Naive thymus-derived CD4-positive, alpha-beta T cell (primary cell): ENCODE measurements around the gene SEC23A. TPM values are rescaled to one million over a fixed set of nuclear protein-coding genes. Genes with fewer than 3 reads are reported as not detected.
"Not testable (repeated sequence)": the region's sequence is repeated elsewhere in the genome, so short reads cannot be mapped to it uniquely, and the experiment has no call there.

Experiments used
- ATAC-seq: fragments of 150-1000 bp; cut with Tn5 transposase; 2 replicates; pipeline ENCODE4 v1.10.0; 2021; ENCODE audit warnings: mild to moderate bottlenecking, moderate library complexity
- CTCF ChIA-PET: fragments of 350-600 bp; sonication (Branson Sonifier 250); formaldehyde crosslinking; loops from one replicate; lab custom pipeline; 2021; ENCODE audit warnings: antibody characterized with exemption; lab: Charles Lee
- POLR2A ChIA-PET: fragments of 350-600 bp; sonication (Branson Sonifier 250); formaldehyde crosslinking; loops from one replicate; lab custom pipeline; 2021; ENCODE audit warnings: antibody characterized with exemption, inconsistent platforms; lab: Charles Lee
- DNase-seq, 9 donors: peaks; one replicate each; pipeline versions ENCODE4 v3.0.0 to v3.0.0-alpha.2; 2020 to 2022; ENCODE audit warnings: mixed read lengths in 1 of 9
- H3K27ac ChIP-seq: one replicate; pipeline ENCODE4 v1.7.0; 2013; ENCODE audit warnings: mild to moderate bottlenecking, low read depth, low read length, moderate library complexity
- H3K27me3 ChIP-seq, 2 donors: one replicate each; pipeline ENCODE4 v1.7.0; 2013; ENCODE audit warnings: low read length in 2 of 2, mild to moderate bottlenecking in 2 of 2, moderate library complexity in 2 of 2; ENCODE audit not compliant: control insufficient read depth in 2 of 2, insufficient read depth in 2 of 2
- H3K36me3 ChIP-seq, 3 experiments: 1 replicate in 2 of 3; 2 replicates in 1 of 3; pipeline ENCODE4 v1.7.0; 2013; ENCODE audit warnings: low read length in 3 of 3, mild to moderate bottlenecking in 3 of 3, moderate library complexity in 1 of 3; ENCODE audit not compliant: insufficient read depth in 3 of 3, control insufficient read depth in 2 of 3
- H3K4me1 ChIP-seq, 2 donors: one replicate each; pipeline ENCODE4 v1.7.0; 2013; ENCODE audit warnings: low read length in 2 of 2, mild to moderate bottlenecking in 2 of 2, moderate library complexity in 1 of 2; ENCODE audit not compliant: control insufficient read depth in 2 of 2, insufficient read depth in 2 of 2
- H3K4me3 ChIP-seq: 2 replicates; pipeline ENCODE4 v1.7.0; 2013; ENCODE audit warnings: mild to moderate bottlenecking, low read length
- H3K9me3 ChIP-seq, 3 experiments: 1 replicate in 2 of 3; 2 replicates in 1 of 3; pipeline ENCODE4 v1.7.0; 2013; ENCODE audit warnings: low read length in 3 of 3; ENCODE audit not compliant: control insufficient read depth in 2 of 3
- H3K27ac Mint-ChIP-seq, 9 donors: one replicate each; pipeline ENCODE4 v1.8.0; 2020 to 2022; ENCODE audit warnings: mixed read lengths in 9 of 9, mild to moderate bottlenecking in 8 of 9, moderate library complexity in 5 of 9, inconsistent platforms in 2 of 9
- H3K27me3 Mint-ChIP-seq, 5 donors: one replicate each; pipeline ENCODE4 v1.8.0; 2021 to 2022; ENCODE audit warnings: mixed read lengths in 5 of 5, mild to moderate bottlenecking in 1 of 5
- H3K36me3 Mint-ChIP-seq, 5 donors: one replicate each; pipeline ENCODE4 v1.8.0; 2020 to 2022; ENCODE audit warnings: mixed read lengths in 5 of 5, mild to moderate bottlenecking in 3 of 5, inconsistent platforms in 1 of 5
- H3K4me1 Mint-ChIP-seq, 7 donors: one replicate each; pipeline ENCODE4 v1.8.0; 2020 to 2022; ENCODE audit warnings: mixed read lengths in 7 of 7, mild to moderate bottlenecking in 3 of 7, inconsistent platforms in 1 of 7
- H3K4me3 Mint-ChIP-seq, 10 donors: one replicate each; pipeline ENCODE4 v1.8.0; 2020 to 2022; ENCODE audit warnings: mild to moderate bottlenecking in 10 of 10, mixed read lengths in 10 of 10, moderate library complexity in 6 of 10, inconsistent platforms in 2 of 10
- H3K9me3 Mint-ChIP-seq, 11 donors: one replicate each; pipeline ENCODE4 v1.8.0; 2020 to 2022; ENCODE audit warnings: mixed read lengths in 11 of 11, mild to moderate bottlenecking in 4 of 11, inconsistent platforms in 1 of 11, moderate library complexity in 1 of 11
- intact Hi-C, 2 donors: fragments of 100-400 bp; cut with micrococcal nuclease; formaldehyde crosslinking; loops; one replicate each; pipeline ENCODE4 v1.15.1; 2023
- polyA plus RNA-seq, 2 donors: library from polyadenylated mRNA; unstranded; fragments of 300-500 nt; fragmentation: Illumina TruSeq; gene quantifications; one replicate each; pipeline ENCODE4 v1.2.3, GENCODE V29; 2021
- total RNA-seq, 6 experiments: library from RNA in 5 of 6; stranded (reverse) in 5 of 6; gene quantifications; 1 replicate in 5 of 6; 2 replicates in 1 of 6; pipeline ENCODE4 v1.2.3 and lab custom pipeline; 2021 to 2026

The SEC23A gene
- total and polyA plus RNA-seq, 7 experiments from 2014 or later, result 31.1 to 75.3 (median 59.9) TPM

DNA sequence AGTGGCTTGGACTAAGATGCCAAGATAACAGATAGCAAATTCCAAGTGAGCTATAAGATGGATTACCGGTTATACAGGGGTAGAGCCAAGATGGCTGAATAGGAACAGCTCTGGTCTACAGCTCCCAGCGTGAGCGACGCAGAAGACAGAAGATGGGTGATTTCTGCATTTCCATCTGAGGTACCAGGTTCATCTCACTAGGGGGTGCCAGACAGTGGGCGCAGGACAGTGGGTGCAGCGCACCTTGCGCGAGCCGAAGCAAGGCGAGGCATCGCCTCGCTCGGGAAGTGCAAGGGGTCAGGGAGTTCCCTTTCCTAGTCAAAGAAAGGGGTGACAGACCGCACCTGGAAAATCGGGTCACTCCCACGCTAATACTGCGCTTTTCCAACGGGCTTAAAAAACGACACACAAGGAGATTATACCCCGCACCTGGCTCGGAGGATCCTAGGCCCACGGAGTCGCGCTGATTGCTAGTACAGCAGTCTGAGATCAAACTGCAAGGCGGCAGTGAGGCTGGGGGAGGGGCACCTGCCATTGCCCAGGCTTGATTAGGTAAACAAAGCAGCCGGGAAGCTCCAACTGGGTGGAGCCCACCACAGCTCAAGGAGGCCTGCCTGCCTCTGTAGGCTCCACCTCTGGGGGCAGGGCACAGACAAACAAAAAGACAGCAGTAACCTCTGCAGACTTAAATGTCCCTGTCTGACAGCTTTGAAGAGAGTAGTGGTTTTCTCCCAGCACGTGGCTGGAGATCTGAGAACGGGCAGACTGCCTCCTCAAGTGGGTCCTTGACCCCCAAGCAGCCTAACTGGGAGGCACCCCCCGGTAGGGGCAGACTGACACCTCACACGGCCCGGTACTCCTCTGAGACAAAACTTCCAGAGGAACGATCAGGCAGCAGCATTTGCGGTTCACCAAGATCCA lies 85.7 kb downstream of the SEC23A start:
- H3K4me3 Mint-ChIP-seq, result peak overlapping the region in 5 of 10 donors; percentile 11 to 53 (median 39)
- H3K27me3 ChIP-seq, H3K36me3 Mint-ChIP-seq, POLR2A ChIA-PET, H3K4me1 ChIP-seq, H3K27ac ChIP-seq, CTCF ChIA-PET, H3K9me3 ChIP-seq, H3K27me3 Mint-ChIP-seq, H3K4me1 Mint-ChIP-seq, H3K36me3 ChIP-seq, ATAC-seq, H3K9me3 Mint-ChIP-seq, H3K4me3 ChIP-seq: not testable (repeated sequence)
- DNase-seq, result peak in 1 of 9 donors; percentile 5
- H3K27ac Mint-ChIP-seq, result peak overlapping the region in 1 of 9 donors; percentile 41
- intact Hi-C loops, result loop anchor here (5.0 to 10.0 kb wide), 4 partner anchors 153 to 1785 kb away; no protein-coding TSS in a partner anchor

GRCh38 chr14:39016733-39017095 lies 86.3 kb downstream of the SEC23A start:
- no peaks in the 10 kb centered on the region for H3K27me3 ChIP-seq
- Mint-ChIP-seq H3K36me3 (peaks cover 0 to 4% (median 0%) of the 10 kb centered on the region in 5 donors), H3K27me3 (no peaks in the 10 kb centered on the region), H3K4me3 (no peak overlapping the region), H3K4me1 (peaks cover 0 to 3% (median 0%) of the 10 kb centered on the region in 7 donors), H3K27ac (no peak overlapping the region), H3K9me3 (peaks cover 0 to 3% (median 0%) of the 10 kb centered on the region in 11 donors)
- no peaks in the 10 kb centered on the region for H3K9me3 ChIP-seq
- no peaks in the 10 kb centered on the region for H3K36me3 ChIP-seq
- no peak overlapping the region for H3K4me3 ChIP-seq
- H3K4me1 ChIP-seq, result no peaks in the 10 kb centered on the region
- no peak overlapping the region for H3K27ac ChIP-seq
- ChIA-PET CTCF (interaction anchor here (0.6 kb wide), 1 partner anchor 361 kb away, joined by 3 read pairs; no protein-coding TSS in a partner anchor), POLR2A (no interaction called here)
- intact Hi-C loops, result loop anchor here (5.0 to 10.0 kb wide), 4 partner anchors 152 to 1784 kb away; no protein-coding TSS in a partner anchor
- ATAC-seq (no peak), DNase-seq (no peak)

DNA sequence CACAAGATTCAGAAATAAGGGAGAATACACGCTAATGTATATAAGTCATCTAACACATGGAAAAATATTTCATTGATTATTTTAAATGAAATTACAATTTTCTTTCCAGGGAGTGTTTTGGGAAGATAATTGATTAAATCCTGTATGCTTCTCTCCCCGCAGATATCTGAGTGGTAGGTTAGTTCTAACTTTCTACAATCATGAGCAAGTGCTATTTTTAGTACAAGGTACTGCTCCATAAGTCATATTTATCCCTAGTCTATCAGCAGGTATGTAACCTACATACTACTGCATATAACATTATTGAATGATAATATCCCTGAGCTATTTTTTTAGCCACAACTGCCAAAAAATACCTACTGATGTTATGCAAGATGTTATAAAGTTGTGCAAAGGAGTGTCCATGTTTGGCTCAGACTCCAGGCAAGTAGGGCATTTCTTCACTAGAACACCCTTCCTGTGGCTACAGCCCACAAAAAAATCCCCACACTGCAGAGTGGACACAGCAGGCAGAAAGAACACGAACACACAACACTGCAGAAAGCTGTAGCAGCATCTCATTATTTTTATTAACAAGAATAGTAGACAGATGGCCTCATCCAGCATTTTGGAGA lies 87.0 kb downstream of the SEC23A start:
- CTCF ChIA-PET, result interaction anchor here (0.6 to 0.9 kb wide), 2 partner anchors 361 to 1113 kb away, joined by 3 to 5 read pairs; no protein-coding TSS in a partner anchor
- no peak for DNase-seq

GRCh38 chr14:39015360-39015961 lies 87.6 kb downstream of the SEC23A start:
- Mint-ChIP-seq H3K9me3 (peaks cover 0 to 3% (median 0%) of the 10 kb centered on the region in 11 donors), H3K4me1 (peaks cover 0 to 3% (median 0%) of the 10 kb centered on the region in 7 donors), H3K4me3 (no peak overlapping the region), H3K27ac (no peak overlapping the region), H3K36me3 (peaks cover 0 to 4% (median 0%) of the 10 kb centered on the region in 5 donors), H3K27me3 (no peaks in the 10 kb centered on the region)
- intact Hi-C loops, result loop anchor here (1.0 to 10.0 kb wide), 6 partner anchors 151 to 1783 kb away; no protein-coding TSS in a partner anchor
- Histone ChIP-seq H3K27me3 (no peaks in the 10 kb centered on the region), H3K4me1 (no peaks in the 10 kb centered on the region), H3K9me3 (no peaks in the 10 kb centered on the region), H3K27ac (no peak overlapping the region), H3K4me3 (no peak overlapping the region), H3K36me3 (no peaks in the 10 kb centered on the region)
- CTCF ChIA-PET, result interaction anchor here (0.6 to 0.9 kb wide), 2 partner anchors 1085 to 1112 kb away, joined by 3 to 5 read pairs; no protein-coding TSS in a partner anchor
- ATAC-seq (peak; percentile 45), DNase-seq (peak in 5 of 9 donors; percentile 3 to 15 (median 13))
- POLR2A ChIA-PET, result no interaction called here

More for the DNA sequence above, 87.0 kb downstream of the SEC23A start:
- Histone ChIP-seq H3K4me1 (no peaks in the 10 kb centered on the region), H3K9me3 (no peaks in the 10 kb centered on the region), H3K4me3 (no peak overlapping the region), H3K27ac (no peak overlapping the region), H3K36me3 (no peaks in the 10 kb centered on the region), H3K27me3 (no peaks in the 10 kb centered on the region)
- ATAC-seq, result no peak
- Mint-ChIP-seq H3K4me1 (peaks cover 0 to 3% (median 0%) of the 10 kb centered on the region in 7 donors), H3K27me3 (no peaks in the 10 kb centered on the region), H3K27ac (peak overlapping the region in 1 of 9 donors; percentile 6), H3K9me3 (peaks cover 0 to 3% (median 0%) of the 10 kb centered on the region in 11 donors), H3K4me3 (no peak overlapping the region), H3K36me3 (peaks cover 0 to 4% (median 0%) of the 10 kb centered on the region in 5 donors)
- POLR2A ChIA-PET, result no interaction called here
- intact Hi-C loops, result loop anchor here (1.0 to 10.0 kb wide), 6 partner anchors 151 to 1784 kb away; no protein-coding TSS in a partner anchor

DNA sequence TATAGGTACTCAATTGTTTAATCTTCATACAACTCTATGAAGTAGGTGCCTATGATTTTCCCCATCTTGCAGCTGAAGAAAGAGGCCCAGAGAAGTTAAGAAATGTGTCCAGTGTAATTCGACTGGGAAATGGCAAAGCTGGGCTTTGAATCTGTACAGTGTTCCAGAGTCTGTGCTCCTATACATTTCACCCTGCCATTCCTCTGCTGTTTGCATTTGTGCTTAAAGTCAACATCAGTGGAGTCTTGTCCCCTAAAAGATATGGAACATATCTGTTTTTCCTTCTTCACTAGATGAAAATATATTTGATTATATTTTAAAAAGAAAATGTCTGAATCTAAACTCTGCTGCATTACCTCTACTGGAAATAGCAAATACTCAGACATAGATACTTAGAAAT lies 88.6 kb downstream of the SEC23A start:
- no peak overlapping the region for H3K4me3 ChIP-seq
- Mint-ChIP-seq H3K4me3 (no peak overlapping the region), H3K9me3 (peaks cover 0 to 3% (median 0%) of the 10 kb centered on the region in 11 donors), H3K27ac (no peak overlapping the region), H3K36me3 (peaks cover 0 to 4% (median 0%) of the 10 kb centered on the region in 5 donors), H3K27me3 (no peaks in the 10 kb centered on the region), H3K4me1 (peaks cover 0 to 3% (median 0%) of the 10 kb centered on the region in 7 donors)
- POLR2A ChIA-PET, result no interaction called here
- no peaks in the 10 kb centered on the region for H3K27me3 ChIP-seq
- intact Hi-C loops, result loop anchor here in 1 of 2 donors (2.0 to 10.0 kb wide), 3 partner anchors 150 to 1110 kb away; no protein-coding TSS in a partner anchor
- ATAC-seq (no peak), DNase-seq (no peak)
- CTCF ChIA-PET, result interaction anchor here (0.8 kb wide), 1 partner anchor 776 kb away, joined by 3 read pairs; no protein-coding TSS in a partner anchor
- no peaks in the 10 kb centered on the region for H3K4me1 ChIP-seq
- H3K9me3 ChIP-seq, result no peaks in the 10 kb centered on the region
- no peak overlapping the region for H3K27ac ChIP-seq
- H3K36me3 ChIP-seq, result no peaks in the 10 kb centered on the region

GRCh38 chr14:39008965-39009364 lies 94.1 kb downstream of the SEC23A start:
- H3K27ac ChIP-seq, result not testable (repeated sequence)

More at GRCh38 chr14:39008965-39009364, 94.1 kb downstream of the SEC23A start:
- H3K9me3 Mint-ChIP-seq, H3K27me3 ChIP-seq, CTCF ChIA-PET, H3K9me3 ChIP-seq, intact Hi-C loops, H3K4me1 ChIP-seq, DNase-seq, H3K4me3 ChIP-seq, H3K36me3 Mint-ChIP-seq, H3K27ac Mint-ChIP-seq, POLR2A ChIA-PET, H3K4me1 Mint-ChIP-seq, ATAC-seq, H3K36me3 ChIP-seq, H3K4me3 Mint-ChIP-seq, H3K27me3 Mint-ChIP-seq: not testable (repeated sequence)
